ENCODE results near the gene SYNPR. TPM values are rescaled to one million over a fixed set of nuclear protein-coding genes. Genes with fewer than 3 reads are reported as not detected.

The SYNPR gene
- total and polyA plus RNA-seq, 9 donors, result not detected

- H3K4me1 ChIP-seq (ENCODE audit: insufficient read depth), result no peaks in the 10 kb centered on the region
- no peak overlapping the region for H3K27ac ChIP-seq
- H3K27me3 ChIP-seq, result no peaks in the 10 kb centered on the region
- no peak for DNase-seq
- H3K36me3 ChIP-seq, result no peaks in the 10 kb centered on the region
- intact Hi-C loops (cut with DNase I), result no loop called here
- 34 to 58% (median 38%) methylated on average over 4 of the region's 4 CpGs for WGBS, 3 donors
- TF ChIP-seq EP300 (IDR thresholded peaks at IDR 0.05), result no peak
- no peak for TF ChIP-seq POLR2A (IDR thresholded peaks at IDR 0.05)
- no peak for TF ChIP-seq CTCF (IDR thresholded peaks at IDR 0.05)
- H3K9me3 ChIP-seq, result no peaks in the 10 kb centered on the region
- no peak overlapping the region for H3K4me3 ChIP-seq
Observed at GRCh38 chr3:63609834-63610233, 331.7 kb downstream of the SYNPR start.

GRCh38 chr3:63611382-63611781 is 333.3 kb downstream of the SYNPR start:
- WGBS, 3 donors, result 74 to 84% (median 77%) methylated on average over 1 of the region's 1 CpG
- no peak overlapping the region for H3K27ac ChIP-seq
- DNase-seq, result no peak
- intact Hi-C loops (cut with DNase I), result no loop called here
- no peaks in the 10 kb centered on the region for H3K4me1 ChIP-seq (ENCODE audit: insufficient read depth)
- no peaks in the 10 kb centered on the region for H3K27me3 ChIP-seq
- H3K36me3 ChIP-seq, result no peaks in the 10 kb centered on the region
- H3K4me3 ChIP-seq, result no peak overlapping the region
- no peaks in the 10 kb centered on the region for H3K9me3 ChIP-seq
- TF ChIP-seq EP300 (IDR thresholded peaks at IDR 0.05) (no peak), POLR2A (IDR thresholded peaks at IDR 0.05) (no peak), CTCF (IDR thresholded peaks at IDR 0.05) (no peak)

- Histone ChIP-seq H3K27me3 (no peaks in the 10 kb centered on the region), H3K9me3 (no peaks in the 10 kb centered on the region), H3K36me3 (no peaks in the 10 kb centered on the region), H3K4me1 (ENCODE audit: insufficient read depth) (no peaks in the 10 kb centered on the region), H3K27ac (no peak overlapping the region), H3K4me3 (no peak overlapping the region)
- WGBS, 3 donors, result 39 to 88% (median 43%) methylated on average over 1 of the region's 1 CpG
- TF ChIP-seq POLR2A (IDR thresholded peaks at IDR 0.05), result no peak
- intact Hi-C loops (cut with DNase I), result no loop called here
- DNase-seq, result no peak
Observed at GRCh38 chr3:63613561-63613960, 335.5 kb downstream of the SYNPR start.

- Histone ChIP-seq H3K9me3 (no peaks in the 10 kb centered on the region), H3K27ac (no peak overlapping the region), H3K27me3 (no peaks in the 10 kb centered on the region), H3K36me3 (no peaks in the 10 kb centered on the region), H3K4me3 (no peak overlapping the region), H3K4me1 (ENCODE audit: insufficient read depth) (no peaks in the 10 kb centered on the region)
- TF ChIP-seq CTCF (IDR thresholded peaks at IDR 0.05) (no peak), POLR2A (IDR thresholded peaks at IDR 0.05) (no peak), EP300 (IDR thresholded peaks at IDR 0.05) (no peak)
- 63 to 69% (median 68%) methylated on average over 4 of the region's 4 CpGs for WGBS, 3 donors
- no peak for DNase-seq
- intact Hi-C loops (cut with DNase I), result no loop called here
Observed at GRCh38 chr3:63617391-63617790, 339.3 kb downstream of the SYNPR start.

- H3K36me3 ChIP-seq, result no peaks in the 10 kb centered on the region
Observed at GRCh38 chr3:63624941-63625560, 346.9 kb downstream of the SYNPR start.

More at GRCh38 chr3:63624941-63625560, 346.9 kb downstream of the SYNPR start:
- H3K4me1 ChIP-seq (ENCODE audit: insufficient read depth), result no peaks in the 10 kb centered on the region
- DNase-seq, result no peak
- no peaks in the 10 kb centered on the region for H3K27me3 ChIP-seq
- intact Hi-C loops (cut with DNase I), result no loop called here
- no peaks in the 10 kb centered on the region for H3K9me3 ChIP-seq
- H3K4me3 ChIP-seq, result no peak overlapping the region
- TF ChIP-seq EP300 (IDR thresholded peaks at IDR 0.05) (no peak), CTCF (IDR thresholded peaks at IDR 0.05) (no peak), POLR2A (IDR thresholded peaks at IDR 0.05) (no peak)
- 5 to 9% (median 7%) methylated on average over 8 of the region's 8 CpGs for WGBS, 3 donors
- no peak overlapping the region for H3K27ac ChIP-seq
